Midbrain (tissue), 1 donor: ENCODE results near the gene JARID2.

Experiments used
- DNase-seq: peaks from one replicate; lab custom pipeline; 2025; lab: John Stamatoyannopoulos, UW

JARID2 gene

GRCh38 chr6:15462717-15463525 is 217.1 kb downstream of the JARID2 start:
- no peak for DNase-seq

GRCh38 chr6:15464211-15464725 is 218.4 kb downstream of the JARID2 start:
- DNase-seq = no peak

GRCh38 chr6:15465212-15465611 is 219.3 kb downstream of the JARID2 start:
- DNase-seq = no peak

DNA sequence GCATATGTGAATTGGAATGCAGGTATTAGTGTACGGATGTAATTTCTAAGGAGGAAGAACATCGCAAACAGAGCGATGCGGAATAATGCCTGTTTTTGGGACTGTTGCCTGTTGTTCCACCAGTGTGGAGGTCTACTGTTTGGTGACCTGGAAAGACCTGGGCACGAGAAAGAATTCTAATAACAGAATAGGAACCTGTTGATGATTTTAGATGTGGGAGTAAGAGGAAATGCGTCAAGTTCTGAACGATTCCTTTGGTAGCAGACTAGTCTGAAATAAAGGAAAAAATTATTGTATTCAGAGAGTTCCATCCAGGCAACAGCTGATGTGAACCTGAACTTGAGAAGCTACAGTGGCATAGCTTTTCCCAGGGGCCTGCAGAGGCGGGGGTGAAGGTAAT is 224.9 kb downstream of the JARID2 start:
- DNase-seq = no peak

- DNase-seq = no peak
These were observed 226.8 kb downstream of the JARID2 start for GRCh38 chr6:15472621-15473020.

GRCh38 chr6:15473174-15473573 is 227.3 kb downstream of the JARID2 start:
- no peak for DNase-seq

GRCh38 chr6:15473741-15474161 is 227.9 kb downstream of the JARID2 start:
- no peak for DNase-seq

GRCh38 chr6:15474196-15474595 is 228.3 kb downstream of the JARID2 start:
- no peak for DNase-seq

DNA sequence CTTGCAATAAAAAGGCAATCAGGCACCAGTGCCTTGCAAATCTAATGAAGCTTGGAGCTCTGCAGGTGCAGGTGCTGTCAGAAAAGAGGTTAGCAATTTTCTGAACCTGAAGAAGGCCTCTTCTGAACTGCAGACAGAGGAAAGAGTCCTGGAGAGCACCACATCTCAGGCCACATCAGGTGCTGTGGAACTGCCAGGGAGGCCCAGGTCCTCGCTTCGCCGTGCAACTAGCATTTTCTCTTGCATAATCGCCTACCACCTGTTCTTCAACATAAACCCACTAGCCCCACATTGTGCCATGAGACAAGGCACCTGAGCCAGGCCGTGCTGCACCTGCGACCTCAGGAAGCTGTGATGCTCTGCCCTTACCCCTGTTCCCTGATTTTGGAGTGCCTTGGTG is 229.4 kb downstream of the JARID2 start:
- DNase-seq = no peak

GRCh38 chr6:15475872-15476271 is 230.0 kb downstream of the JARID2 start:
- DNase-seq = no peak

DNA sequence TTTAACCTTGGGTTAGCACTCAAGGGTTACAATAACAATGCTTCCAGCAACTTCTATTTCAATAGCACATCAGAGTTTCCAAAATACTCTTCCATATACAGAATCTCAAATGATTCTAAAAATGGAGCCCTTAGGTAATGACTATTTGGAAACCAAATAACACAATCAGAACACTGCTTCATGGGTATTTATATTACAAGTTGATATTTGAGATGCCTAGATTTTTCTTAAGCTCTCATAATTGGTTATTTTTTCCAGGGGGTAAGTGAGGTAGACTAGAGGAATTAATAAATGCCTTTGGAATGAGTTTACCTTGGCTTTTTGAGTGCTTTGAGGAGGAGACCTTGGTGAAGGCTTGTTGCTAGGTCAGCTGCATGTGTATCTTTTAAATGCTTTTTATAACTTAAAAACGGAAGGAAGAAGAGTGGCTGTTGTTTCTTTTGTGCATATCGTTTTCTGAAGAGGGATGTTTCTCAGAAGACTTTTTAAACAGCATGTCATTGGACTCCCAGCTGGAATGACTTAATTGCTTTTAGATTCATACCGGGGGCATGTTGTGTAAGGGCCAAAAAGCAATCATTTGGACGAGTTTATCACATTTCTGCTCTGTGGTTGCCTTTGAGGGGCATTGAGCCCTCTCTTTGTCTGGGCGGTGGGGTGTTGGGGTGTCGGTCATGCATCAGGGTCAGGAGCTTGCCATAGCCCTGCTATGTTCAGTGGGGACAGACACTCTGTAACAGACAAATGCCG is 230.9 kb downstream of the JARID2 start:
- DNase-seq = no peak

DNA sequence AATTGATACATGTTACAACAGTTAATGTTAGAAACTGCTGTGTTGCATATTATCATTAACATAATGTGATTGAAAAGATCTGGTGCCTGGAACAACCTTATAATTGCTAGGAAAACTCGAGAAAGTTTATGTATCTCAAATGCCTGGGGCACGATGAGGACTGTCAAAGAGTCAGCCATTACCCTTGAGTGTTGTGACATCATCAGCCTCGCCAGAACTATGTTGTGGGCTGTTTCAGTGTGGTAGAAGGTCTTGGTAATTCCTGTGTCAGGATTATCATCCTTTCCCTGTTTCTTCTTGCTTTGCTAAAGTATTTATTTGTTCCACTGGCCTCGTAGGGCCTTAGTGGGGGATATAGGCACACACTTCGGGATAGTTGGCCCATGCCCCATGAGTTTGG is 231.9 kb downstream of the JARID2 start:
- DNase-seq = no peak

DNA sequence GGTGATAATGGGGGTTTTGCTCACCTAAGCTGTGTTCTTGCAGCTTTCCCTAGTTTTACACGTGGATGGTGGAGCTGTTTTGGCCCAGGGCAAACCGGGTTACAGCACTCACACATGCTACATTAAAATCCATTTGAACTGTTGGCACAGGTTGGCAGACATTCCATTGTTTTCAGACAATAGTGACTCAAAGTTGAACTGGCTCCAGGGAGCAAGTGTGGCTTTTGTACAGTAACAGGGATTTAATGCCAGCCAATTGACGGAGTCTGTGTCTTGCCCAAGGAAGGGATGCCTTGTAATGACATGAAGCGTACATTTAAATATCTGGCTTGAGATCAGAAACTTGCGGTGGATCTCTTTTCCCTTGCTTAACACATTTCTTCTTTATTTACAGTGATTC is 233.9 kb downstream of the JARID2 start:
- DNase-seq = peak; percentile 19

GRCh38 chr6:15480525-15480924 is 234.7 kb downstream of the JARID2 start:
- no peak for DNase-seq

GRCh38 chr6:15481390-15482291 is 235.8 kb downstream of the JARID2 start:
- DNase-seq = no peak

- no peak for DNase-seq
These were observed 237.2 kb downstream of the JARID2 start for GRCh38 chr6:15483060-15483459.

GRCh38 chr6:15484140-15484539 is 238.3 kb downstream of the JARID2 start:
- no peak for DNase-seq

DNA sequence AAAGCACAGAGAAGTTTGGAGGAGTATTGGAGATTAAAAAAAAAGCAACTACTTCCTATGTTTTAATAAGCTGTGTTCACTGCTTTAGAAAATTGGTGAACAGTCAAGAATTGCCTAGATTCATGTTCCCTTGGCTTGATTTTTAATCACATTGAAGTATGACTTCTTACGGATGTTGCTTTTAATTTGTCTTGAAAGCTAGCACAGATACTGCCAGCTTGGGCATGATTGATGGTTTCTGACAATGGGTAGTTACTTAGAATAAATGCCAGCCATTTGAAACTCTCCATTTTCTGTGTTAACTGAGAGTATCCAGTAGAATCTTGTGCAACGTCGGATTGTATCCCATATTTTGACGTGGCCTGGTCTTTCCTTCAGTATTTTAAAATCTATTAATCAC is 239.0 kb downstream of the JARID2 start:
- DNase-seq = no peak

GRCh38 chr6:15485936-15486335 is 240.1 kb downstream of the JARID2 start:
- no peak for DNase-seq

- DNase-seq = no peak
These were observed 241.4 kb downstream of the JARID2 start for GRCh38 chr6:15487262-15487661.

- DNase-seq = no peak
These were observed 243.5 kb downstream of the JARID2 start for GRCh38 chr6:15489261-15489962.
